GF-D8 (cell line): ENCODE measurements around the gene EYS.
"Not testable (repeated sequence)": the region's sequence is repeated elsewhere in the genome, so short reads cannot be mapped to it uniquely, and the experiment has no call there.

Experiments used
- DNase-seq: peaks from one replicate; lab custom pipeline; 2025; lab: John Stamatoyannopoulos, UW

The EYS gene

DNA sequence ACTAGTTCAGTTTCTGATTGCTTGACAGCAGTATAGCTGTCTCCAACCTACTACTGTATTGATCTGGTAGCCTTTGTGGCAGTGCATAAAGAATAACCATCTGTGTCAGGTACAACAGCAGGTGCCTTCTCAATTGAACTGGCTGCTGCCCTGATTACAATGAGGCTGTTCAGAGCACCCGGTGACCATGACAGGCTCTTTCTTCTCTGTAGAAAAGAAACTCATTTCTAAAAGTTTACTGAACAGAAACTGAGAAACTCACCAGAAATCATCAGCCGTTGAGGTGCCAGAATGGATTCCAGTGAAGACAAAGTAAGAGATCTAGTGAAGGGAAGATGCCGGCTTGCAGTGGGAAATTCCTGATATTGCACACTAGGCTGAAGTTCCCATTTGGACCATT is 1117.1 kb downstream of the EYS start:
- DNase-seq, result no peak

DNA sequence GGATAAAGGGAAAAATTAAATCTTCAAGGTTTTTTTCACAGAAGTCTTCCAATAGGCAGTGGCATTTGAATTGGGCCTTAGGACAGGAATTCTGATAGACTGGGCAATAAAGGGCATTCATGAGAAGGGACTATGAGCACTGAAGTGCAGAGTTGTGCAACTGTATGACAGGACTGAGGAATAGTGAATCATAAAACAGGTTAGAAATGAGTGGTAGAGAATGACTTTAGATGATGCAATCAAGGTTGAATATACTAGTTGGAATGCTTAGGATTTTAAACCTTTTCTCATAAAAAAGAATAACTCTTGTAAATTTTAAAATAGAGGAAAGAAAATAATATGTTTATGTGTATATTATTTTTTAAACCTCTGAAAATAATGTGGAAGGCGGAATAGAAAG is 1126.7 kb downstream of the EYS start:
- no peak for DNase-seq

DNA sequence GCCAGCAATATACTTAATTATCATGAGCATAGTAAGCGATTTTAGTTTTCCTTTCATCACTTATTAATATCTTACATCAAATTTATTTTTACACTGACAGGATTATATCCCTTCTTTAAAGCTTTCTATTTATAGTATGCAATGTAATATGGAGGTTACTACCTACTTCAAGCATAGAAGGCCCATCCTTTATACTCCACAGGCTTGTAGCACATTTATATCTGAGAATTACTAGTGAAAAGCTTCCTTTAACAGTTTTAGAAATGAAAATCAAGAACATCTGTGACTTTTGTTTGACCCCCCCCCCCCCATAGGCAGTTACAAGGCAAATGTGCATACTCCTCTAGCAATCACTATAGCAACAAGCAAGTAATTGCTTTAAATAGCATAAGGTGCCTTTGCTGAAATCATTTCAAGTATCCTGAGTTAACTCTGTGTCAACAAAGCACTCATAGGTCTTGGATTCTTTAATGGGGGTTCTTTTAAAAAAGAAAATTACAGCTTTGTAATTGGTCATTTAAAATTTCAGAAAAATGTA is 1153.7 kb downstream of the EYS start:
- no peak for DNase-seq

DNA sequence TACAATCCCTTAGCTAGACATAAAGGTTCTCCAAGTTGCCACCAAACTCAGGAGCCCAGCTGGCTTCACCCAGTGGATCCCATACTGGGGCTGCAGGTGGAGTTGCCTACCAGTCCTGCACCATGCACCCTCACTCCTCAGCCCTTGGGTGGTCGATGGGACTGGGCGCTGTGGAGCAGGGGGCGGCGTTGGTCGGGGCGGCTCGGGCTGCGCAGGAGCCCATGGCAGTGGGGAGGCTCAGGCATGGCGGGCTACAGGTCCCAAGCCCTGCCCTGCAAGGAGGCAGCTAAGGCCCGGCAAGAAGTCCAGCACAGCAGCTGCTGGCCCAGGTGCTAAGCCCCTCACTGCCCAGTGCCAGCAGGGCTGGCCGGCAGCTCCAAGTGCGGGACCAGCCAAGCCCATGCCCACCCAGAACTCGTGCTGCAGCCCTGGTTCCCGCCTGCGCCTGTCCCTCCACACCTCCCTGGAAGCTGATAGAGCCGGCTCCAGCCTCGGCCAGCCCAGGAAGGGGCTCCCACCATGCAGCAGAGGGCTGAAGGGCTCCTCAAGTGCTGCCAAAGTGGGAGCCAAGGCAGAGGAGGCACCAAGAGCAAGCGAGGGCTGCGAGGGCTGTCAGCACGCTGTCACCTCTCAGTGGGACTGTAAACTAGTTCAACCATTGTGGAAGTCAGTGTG is 1159.3 kb downstream of the EYS start:
- no peak for DNase-seq

DNA sequence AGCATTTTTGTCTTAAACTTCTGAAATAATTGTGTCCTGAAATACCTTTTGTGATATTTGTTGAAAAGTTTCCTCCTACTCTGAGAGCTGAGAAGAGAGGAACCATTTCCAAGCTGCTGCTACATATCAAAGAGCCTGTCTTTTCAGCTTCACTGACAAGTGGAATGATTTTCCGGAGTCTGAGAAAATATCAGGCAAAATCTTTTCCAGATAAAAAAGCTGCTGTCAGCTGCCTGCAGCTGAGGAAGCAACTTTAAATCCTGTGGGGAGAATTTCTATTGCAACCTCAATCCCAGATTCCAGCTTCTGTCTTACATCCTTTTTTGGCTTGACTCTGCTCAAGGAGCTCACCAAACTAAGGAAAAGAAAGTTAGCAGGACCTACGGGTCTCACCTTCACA is 1167.1 kb downstream of the EYS start:
- DNase-seq, result no peak

DNA sequence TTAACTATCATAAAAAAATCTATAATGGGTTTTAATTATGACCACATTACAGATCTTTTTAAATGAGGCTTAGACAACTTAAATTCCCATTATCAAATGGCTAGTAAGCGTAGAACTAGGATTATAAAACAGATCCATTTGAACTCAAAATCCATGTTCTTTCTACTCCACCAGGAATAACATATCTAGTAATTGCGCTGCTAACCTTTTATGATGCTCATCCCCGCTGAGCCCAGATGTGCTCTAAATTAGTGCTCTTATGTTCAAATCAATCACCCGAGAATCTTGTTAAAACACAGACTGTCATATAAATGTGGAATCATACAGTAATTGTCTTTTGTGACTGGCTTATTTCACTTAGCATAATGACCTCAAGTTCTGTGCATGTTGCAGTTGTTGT is 1168.3 kb downstream of the EYS start:
- no peak for DNase-seq

DNA sequence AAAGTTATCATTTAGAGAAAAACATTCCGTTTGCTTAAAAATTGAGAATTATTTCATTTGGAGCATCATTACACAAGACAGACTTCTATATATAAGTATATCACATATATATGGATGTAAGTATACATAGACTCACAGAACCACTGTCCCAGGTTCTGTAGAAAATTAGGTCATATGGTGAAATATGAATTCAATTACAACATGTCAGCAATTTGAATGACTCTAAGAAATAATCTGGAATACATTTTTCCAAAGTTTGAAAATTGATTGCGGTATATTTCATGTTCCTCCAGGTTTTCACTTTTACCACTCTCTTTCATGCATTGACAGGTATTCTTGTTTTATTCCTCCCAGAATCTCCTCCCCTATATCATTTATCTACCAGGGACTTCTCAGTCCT is 1179.1 kb downstream of the EYS start:
- DNase-seq, result no peak

DNA sequence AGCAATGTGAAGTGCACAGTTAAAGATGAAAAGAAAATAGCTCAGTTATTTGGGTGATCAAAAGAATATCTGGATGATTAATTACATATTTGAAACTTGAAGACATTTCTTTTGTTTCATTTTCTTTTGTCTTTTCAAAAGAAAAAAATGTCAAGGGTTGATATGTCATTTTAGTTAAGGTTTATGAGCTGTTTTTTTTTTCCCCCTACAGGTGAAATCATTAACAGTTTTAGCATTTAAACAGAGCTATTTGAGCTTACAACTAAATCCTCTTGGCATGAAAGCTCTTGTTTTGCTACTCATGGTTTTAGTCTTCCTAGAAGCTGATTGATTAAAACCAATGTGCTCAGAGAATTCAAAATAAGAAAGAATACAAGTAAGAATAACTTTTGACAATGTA is 1184.2 kb downstream of the EYS start:
- DNase-seq, result no peak

DNA sequence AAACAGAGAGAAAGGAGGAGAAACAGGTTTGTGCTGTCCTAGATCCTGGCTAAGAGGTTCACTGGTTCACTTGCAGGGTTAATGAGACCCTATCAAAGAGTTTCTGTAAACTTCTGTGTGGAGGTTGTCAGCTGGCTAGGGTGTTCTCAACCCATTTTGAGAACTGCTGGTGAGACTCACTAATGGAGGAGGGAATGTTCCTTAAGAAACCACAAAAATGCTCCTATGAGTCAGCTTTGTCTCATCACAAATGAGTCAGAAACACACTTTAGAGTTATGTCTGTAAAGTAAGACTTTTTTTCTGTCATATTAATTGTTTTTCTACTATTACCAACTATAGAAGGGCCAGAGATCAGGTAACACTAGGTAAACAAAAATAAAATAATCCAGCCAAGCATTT is 1187.0 kb downstream of the EYS start:
- no peak for DNase-seq

DNA sequence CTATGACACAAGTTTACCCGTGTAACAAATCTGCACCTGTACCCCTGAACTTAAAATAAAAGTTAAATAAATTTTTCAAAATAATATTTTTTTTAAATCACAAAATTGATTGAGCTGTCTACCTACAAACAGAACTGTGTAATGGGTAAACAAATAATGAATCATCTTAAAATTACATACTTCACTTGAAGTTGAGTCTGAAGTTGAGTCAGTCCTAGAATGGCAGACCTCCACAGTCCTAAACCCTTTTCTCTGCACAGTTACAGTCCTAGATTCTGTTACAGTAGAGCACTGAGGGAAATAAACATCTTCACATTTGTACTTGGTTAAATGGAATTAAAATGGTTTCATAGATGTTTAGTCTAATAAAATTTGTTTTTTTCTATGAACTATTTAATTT is 1190.6 kb downstream of the EYS start:
- DNase-seq, result no peak

DNA sequence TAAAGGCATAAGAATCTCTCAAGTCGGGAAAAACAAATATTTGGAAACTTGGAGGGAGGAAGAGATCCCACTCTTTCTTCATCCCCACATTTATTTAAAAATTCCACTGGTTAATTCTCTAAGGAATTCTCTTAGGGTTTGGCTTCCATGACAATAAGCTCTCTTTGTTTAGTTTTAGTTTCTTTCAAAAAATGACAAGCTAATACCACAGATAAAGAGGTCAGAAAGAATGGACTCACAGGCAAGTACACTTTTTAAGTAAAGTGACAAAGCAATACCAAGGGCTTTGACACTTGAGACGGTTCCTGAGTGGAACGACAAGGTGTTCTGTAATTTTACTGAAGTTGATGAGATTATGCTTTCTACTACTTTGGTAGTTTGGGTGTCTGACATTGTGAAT is 1199.4 kb downstream of the EYS start:
- no peak for DNase-seq

DNA sequence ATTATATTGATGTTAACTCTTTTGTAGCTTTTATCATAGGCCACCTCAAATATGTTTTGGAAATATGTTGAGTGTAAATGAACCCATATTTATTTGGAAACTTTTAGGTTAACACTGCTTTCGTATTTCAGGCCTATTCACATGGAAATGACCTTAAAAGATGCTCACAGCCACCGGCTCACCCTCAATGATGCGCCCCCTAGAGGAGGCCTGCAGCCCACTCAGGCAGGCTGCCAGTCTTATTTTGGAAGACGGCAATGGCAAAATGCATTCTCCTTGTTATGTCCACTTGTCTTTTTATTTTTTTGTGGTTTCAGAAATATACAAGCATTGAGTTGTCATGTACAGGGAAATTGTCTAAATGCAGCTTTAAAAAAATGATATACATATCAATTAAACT is 1201.7 kb downstream of the EYS start:
- no peak for DNase-seq

DNA sequence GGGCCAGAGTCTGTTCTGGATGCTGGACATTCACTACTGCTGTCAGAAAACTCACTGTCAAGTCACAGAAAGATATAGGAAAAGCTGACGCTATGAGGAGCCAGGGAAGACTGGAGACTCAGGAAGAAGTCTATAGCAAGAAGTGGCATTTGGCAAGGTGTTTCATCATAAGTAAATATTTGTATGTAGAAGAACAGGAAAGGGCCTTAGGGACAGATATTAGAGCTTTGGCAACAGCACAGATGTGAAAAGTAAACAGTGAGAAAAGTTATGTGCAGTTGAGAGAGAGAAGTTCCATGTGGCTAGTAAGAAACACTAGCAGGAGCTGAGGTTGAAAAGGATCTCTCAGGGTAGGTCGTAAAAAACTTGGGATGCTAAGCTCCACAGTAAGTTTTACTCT is 1202.5 kb downstream of the EYS start:
- no peak for DNase-seq

DNA sequence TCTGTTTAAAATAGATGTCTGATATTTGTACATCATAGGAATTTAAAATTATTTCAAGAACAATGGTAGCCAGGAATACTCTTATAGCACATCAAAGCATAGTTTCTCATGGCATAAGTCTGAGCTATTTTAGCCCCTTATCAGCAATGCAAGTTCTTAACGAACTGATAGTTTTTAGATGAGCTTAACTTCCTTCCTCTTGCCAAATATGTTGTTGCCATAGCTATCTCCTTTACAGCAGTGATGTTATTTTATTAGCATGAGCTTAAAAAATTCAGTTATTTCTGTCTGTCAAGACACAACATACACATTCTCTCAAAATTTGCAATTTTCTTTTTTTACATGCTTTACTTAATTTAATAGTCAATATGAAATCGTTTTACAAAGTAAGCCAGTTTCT is 1204.2 kb downstream of the EYS start:
- no peak for DNase-seq

DNA sequence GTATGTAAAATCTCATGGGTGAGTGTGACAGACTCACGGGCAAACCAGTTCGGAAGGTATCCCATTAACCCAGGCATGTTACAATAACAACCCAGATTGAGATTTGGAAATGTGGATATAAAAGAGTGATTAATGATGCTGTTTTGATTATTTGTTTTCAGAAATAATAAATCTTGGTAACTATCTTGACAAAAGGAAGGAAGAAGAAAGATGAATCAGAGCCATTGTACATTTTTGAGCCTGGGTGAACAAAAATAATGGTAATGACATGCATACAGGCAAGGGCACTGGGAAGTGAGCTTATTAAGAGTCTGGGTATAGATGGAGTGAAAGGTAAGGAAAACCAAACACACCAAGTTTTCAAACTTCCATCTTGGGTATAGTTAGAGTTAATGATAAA is 1209.4 kb downstream of the EYS start:
- DNase-seq, result no peak

DNA sequence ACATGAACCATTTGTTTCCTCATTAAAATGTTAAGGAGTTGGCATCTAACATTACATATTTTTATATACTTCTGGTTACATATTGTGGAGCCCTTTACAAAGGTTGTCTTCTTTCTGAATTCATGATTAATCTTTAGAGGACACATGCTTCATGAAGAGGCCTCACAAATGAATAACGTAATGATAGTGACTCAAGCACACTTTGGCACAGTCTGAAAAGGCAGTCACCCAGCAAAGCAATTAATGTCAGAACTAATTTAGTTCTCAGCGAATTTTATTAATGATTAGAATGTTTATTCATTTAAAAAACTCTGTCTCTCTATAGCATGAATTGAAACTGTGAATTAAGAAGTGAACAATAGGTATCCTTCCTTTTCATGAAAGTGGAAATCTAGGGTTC is 1217.3 kb downstream of the EYS start:
- no peak for DNase-seq

DNA sequence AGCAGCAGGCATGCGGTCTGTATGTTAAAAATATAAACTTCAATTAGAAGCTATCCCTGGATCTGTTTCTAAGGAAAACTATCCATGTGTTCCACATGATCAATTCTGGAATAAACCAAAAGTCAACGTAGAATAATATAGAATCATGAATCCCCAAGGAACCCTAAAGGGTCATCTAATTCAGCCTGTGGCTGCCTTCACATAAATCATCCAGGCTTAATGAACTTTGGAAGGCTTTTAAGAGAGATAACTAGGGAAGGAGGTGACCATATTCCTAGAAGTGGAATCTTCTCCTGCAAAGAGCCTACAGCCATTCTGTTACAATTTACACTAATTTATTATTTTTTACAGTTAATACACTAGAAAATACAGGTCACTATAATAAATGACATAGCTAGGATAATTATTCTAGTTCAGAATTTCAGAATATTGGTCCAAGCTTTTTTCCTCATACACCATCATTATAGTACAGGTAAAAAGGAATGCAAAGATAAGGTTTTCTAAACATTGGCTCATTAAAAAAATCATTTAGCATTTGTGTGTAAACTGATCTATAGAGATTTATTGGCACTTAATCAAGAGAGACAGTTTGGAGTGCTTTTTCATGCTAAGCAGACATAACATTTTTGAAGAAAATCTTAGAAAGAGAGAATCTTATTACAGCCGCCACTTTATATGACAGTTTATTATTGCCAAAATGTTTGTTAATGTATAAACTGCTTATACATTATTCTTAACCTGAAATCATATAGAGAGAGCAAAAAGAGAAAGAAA is 1220.3 kb downstream of the EYS start:
- DNase-seq, result no peak

DNA sequence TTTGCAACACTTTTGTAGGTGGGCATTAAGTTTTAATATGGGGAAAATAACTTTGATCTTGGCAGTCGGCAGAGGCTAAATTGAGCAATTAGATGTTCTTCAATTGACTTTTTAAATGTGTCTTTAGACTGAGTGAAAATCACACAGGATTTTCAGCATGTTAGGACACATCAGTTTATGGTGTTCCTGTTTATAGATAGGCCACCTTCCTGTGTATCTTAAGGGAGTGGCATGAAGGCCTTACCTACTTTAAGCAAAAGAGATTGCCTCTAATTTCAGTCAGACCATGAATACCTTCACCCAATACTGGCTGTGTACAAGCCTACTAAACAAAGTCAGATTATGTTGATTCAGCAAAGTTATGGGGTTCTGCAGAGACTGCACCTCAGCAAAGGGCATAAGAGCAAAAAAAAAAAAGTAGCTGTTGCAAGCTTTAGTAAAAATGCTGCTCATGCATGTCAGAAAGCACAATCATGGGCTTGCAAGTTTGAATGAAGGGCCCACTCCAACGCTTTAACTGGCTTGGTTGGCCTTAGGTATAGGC is 1223.0 kb downstream of the EYS start:
- DNase-seq, result no peak

DNA sequence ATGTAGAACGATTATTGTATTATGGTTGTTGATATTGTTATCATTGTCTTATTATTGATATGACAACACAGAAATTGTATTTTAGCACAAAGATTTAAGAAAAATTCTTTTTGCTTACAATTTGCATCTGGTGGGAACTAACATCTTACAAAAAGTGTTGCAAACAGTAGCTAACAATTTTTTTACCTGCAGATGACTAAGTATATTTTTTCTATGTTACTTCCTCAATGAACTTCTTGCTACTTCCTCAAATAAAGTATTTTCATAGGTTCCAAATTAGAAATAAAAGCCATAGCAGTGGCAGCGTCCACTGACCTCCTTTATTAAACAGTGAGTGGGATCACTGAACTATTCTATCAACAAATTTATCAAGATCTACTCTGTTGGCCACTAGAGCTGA is 1224.4 kb downstream of the EYS start:
- DNase-seq, result no peak

DNA sequence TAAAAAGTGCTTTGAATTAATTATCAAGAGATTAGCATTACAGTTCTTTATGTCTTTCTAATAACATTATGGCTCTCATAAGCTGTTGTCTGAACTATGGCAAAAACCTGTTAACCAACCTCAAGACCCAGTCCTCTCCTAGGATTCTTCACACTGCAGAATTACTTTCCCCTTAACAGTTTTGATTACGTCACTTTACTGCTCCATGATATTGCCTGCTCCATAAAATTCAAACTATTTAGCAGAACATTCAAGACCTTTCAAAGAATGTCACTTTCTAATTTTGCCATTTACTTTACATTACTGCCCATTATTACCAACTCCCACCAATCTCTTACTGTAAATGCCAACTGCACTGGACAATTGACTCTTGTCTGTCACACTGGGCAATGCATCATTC is 1227.9 kb downstream of the EYS start:
- DNase-seq, result no peak

DNA sequence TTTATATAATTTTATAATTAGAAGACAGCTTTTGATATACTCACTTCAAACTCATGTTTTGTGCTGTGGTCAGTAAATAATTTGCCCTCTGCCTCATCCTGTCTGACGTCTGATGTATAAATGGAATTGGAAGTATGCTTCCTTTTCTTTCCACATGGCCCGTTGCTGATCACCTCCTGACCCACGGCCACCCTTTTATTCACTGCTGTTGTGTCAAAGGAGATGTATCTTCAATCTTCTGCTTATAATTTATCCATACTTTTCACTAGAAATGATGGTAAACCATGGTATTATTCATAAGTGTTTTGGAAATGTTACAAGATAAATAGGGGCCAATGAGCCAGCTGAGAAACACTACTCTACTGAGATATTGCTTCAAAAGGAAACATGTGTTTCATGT is 1229.6 kb downstream of the EYS start:
- DNase-seq, result no peak

DNA sequence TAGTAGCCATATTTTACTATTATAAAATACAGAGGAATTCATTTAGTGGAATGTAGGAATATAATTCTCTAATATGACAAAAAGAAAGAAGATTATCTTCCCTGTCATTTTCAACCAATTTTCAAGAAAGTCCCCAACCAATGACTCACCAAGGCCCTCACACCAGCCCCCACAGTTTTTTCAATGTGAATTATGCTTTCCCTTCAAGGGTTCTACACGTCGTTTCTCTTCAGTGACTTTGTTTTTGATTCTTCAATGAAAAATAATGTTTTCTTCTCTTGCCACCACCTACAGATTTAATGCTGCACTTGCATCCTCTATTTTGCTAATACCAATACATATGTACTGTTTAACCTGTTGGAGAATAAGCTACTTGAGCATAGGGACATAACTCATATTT is 1230.1 kb downstream of the EYS start:
- DNase-seq, result no peak

DNA sequence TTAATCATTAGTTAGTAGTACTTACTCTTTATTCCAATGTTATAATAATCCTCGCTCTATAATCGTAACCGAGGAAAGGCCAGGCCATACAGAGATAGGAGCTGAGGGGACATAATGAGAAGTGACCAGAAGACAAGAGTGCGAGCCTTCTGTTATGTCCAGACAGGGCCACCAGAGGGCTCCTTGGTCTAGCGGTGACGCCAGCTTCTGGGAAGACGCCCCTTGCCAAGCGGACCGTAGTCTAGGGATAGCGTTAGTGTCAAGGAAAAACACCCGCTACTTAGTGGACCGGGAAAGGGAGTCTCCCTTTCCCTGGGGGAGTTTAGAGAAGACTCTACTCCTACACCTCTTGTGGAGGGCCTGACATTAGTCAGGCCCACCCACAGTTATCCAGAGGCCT is 1237.6 kb downstream of the EYS start:
- DNase-seq, result not testable (repeated sequence)
